Rectal smooth muscle tissue (tissue), 1 donor: Measurements from ENCODE around the gene TREH.

ENCODE experiments used
- H3K27ac ChIP-seq: one replicate; pipeline ENCODE4 v1.7.0; 2013; ENCODE audit warnings: low read depth, low read length, inconsistent platforms
- H3K27me3 ChIP-seq: one replicate; pipeline ENCODE4 v1.7.0; 2013; ENCODE audit warnings: low read length; ENCODE audit not compliant: control insufficient read depth, insufficient read depth
- H3K36me3 ChIP-seq: one replicate; pipeline ENCODE4 v1.7.0; 2013; ENCODE audit warnings: low read length; ENCODE audit not compliant: control insufficient read depth, insufficient read depth
- H3K4me1 ChIP-seq: one replicate; pipeline ENCODE4 v1.7.0; 2013; ENCODE audit warnings: low read length; ENCODE audit not compliant: control insufficient read depth, insufficient read depth
- H3K4me3 ChIP-seq: one replicate; pipeline ENCODE4 v1.7.0; 2013; ENCODE audit warnings: low read length
- H3K9ac ChIP-seq: one replicate; pipeline ENCODE4 v1.7.0; 2013; ENCODE audit warnings: low read length

TREH gene

DNA sequence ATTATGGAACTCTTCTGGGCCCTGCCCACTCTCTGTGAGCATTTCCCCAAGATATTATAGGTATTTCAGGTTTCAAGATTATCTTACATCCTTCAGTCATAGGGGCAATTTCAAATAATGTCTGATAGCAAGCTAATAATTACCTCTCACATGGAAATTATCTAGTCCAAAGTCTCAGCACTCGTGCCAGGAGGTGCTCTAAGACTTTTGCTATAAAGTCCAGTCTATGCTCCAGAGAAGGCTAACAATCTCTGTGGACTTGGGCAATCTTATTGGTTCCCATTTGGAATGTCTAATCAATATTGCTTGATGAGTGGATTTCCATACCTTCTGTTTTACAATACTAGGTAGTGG lies 5.4 kb downstream of the TREH start:
- Histone ChIP-seq H3K4me1 (no peaks in the 10 kb centered on the region), H3K4me3 (no peak overlapping the region), H3K9ac (no peak overlapping the region), H3K27ac (no peak overlapping the region), H3K36me3 (no peaks in the 10 kb centered on the region), H3K27me3 (no peaks in the 10 kb centered on the region)

DNA sequence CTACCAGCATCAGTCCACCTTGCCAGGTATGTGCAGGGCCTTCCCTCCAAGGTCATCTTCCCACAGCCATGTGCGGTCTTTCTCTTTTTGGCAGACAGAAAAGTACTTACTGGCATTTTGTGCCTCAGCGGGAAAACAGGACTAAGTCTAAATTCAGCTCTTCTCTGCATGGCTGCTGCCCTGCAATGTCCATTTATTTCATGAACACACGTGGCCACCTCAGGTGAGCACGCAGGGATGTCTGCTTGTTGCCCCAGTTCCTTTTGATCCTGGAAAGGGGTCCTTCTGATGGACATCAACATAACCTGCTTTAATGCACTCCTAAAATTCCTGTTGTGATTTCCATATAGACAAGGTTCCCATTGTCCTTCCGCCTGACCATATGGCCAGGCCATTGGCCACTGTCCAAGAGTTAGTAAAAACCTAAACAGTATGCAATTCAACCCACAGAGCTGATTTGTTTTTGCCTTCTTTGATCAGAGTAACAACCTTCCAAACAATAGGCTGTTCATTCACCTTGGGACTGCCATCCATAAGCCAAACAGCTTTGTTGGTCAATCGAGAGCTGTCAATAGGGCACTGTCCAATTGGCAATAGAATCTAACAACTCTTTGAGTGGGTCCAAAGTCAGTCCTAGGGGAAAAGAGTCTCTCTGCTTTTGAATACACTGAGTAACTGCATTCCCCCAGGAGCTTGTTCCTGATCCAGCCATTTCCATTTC lies 5.9 kb downstream of the TREH start:
- H3K4me3 ChIP-seq = no peak overlapping the region
- H3K36me3 ChIP-seq = no peaks in the 10 kb centered on the region
- H3K9ac ChIP-seq = no peak overlapping the region
- H3K4me1 ChIP-seq = no peaks in the 10 kb centered on the region
- H3K27me3 ChIP-seq = no peaks in the 10 kb centered on the region
- no peak overlapping the region for H3K27ac ChIP-seq

GRCh38 chr11:118672846-118673245 lies 6.6 kb downstream of the TREH start:
- no peak overlapping the region for H3K4me3 ChIP-seq
- H3K9ac ChIP-seq = no peak overlapping the region
- H3K36me3 ChIP-seq = no peaks in the 10 kb centered on the region
- no peaks in the 10 kb centered on the region for H3K4me1 ChIP-seq
- no peak overlapping the region for H3K27ac ChIP-seq
- H3K27me3 ChIP-seq = no peaks in the 10 kb centered on the region

DNA sequence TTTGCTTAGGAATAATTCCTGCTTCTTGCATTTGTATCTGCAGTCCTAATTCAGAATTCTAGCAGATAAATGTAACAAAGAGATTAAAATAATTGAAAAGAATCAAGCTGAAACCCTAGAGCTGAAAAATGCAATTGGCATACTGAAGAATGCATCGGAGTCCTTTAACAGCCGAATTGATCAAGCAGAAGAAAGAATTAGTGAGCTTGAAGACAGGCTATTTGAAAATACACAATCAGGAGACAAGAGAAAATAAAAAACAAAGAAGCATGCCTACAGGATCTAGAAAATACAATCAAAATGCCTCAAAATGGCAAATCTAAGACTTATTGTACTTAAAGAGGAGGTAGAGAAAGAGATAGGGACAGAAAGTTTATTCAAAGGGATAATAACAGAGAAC lies 8.2 kb downstream of the TREH start:
- Histone ChIP-seq H3K27me3 (no peaks in the 10 kb centered on the region), H3K27ac (no peak overlapping the region), H3K36me3 (no peaks in the 10 kb centered on the region), H3K9ac (no peak overlapping the region), H3K4me3 (no peak overlapping the region), H3K4me1 (no peaks in the 10 kb centered on the region)

DNA sequence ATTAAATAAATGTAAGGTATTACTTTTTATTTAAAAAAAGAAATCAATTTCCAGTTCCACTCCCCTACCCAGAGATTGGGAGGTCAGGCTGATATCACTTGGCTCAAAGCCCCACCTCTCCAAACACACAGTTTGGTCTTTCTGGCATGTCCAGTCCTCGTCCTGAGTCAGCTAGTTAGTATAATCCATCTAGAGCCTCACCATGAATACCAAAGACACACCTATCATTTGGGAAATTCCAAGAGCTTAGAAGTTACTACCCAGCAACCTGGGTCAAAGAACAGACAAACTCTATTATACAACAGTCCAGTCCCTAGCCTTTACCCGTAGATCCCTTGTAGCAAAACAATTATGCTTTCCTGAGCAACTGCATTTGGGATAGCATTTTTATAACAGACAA lies 9.4 kb downstream of the TREH start:
- H3K27ac ChIP-seq = no peak overlapping the region
- H3K4me3 ChIP-seq = no peak overlapping the region
- H3K9ac ChIP-seq = no peak overlapping the region
- no peaks in the 10 kb centered on the region for H3K27me3 ChIP-seq
- H3K4me1 ChIP-seq = no peaks in the 10 kb centered on the region
- no peaks in the 10 kb centered on the region for H3K36me3 ChIP-seq

DNA sequence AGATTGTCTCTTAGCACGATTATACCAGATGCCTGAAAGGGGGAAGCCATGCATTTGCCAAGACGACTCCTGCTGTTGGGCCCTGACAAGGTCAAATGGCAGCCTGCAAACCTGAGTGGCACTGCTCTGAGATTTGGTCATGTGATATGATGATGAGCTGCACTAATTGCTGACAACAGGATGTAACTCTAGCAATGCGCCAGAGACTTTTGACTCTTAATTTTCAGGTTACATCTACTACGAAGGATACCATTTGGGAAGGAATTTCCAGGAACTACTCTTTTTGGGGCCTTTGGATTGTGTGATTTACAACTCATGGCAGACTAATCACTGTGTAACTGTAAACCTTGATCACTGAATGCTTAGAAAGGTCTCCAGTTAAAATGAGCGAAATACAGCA lies 13.1 kb downstream of the TREH start:
- no peaks in the 10 kb centered on the region for H3K36me3 ChIP-seq
- H3K9ac ChIP-seq = no peak overlapping the region
- H3K27me3 ChIP-seq = no peaks in the 10 kb centered on the region
- H3K27ac ChIP-seq = no peak overlapping the region
- no peak overlapping the region for H3K4me3 ChIP-seq
- no peaks in the 10 kb centered on the region for H3K4me1 ChIP-seq

- Histone ChIP-seq H3K36me3 (no peaks in the 10 kb centered on the region), H3K27me3 (no peaks in the 10 kb centered on the region), H3K4me1 (no peaks in the 10 kb centered on the region), H3K4me3 (no peak overlapping the region), H3K9ac (no peak overlapping the region), H3K27ac (no peak overlapping the region)
Measured at GRCh38 chr11:118663902-118664301, 15.5 kb downstream of the TREH start.

GRCh38 chr11:118663381-118663780 lies 16.1 kb downstream of the TREH start:
- Histone ChIP-seq H3K4me3 (no peak overlapping the region), H3K36me3 (no peaks in the 10 kb centered on the region), H3K27ac (no peak overlapping the region), H3K27me3 (no peaks in the 10 kb centered on the region), H3K9ac (no peak overlapping the region), H3K4me1 (no peaks in the 10 kb centered on the region)

- no peak overlapping the region for H3K27ac ChIP-seq
- H3K9ac ChIP-seq = no peak overlapping the region
- peaks cover 2% of the 10 kb centered on the region for H3K36me3 ChIP-seq
- no peak overlapping the region for H3K4me3 ChIP-seq
- no peaks in the 10 kb centered on the region for H3K27me3 ChIP-seq
- H3K4me1 ChIP-seq = no peaks in the 10 kb centered on the region
Measured at GRCh38 chr11:118662401-118663271, 16.8 kb downstream of the TREH start.

- H3K27me3 ChIP-seq = no peaks in the 10 kb centered on the region
- H3K36me3 ChIP-seq = peaks cover 8% of the 10 kb centered on the region
- H3K9ac ChIP-seq = no peak overlapping the region
- no peaks in the 10 kb centered on the region for H3K4me1 ChIP-seq
- no peak overlapping the region for H3K4me3 ChIP-seq
- H3K27ac ChIP-seq = no peak overlapping the region
Measured at GRCh38 chr11:118661425-118662301, 17.8 kb downstream of the TREH start.

DNA sequence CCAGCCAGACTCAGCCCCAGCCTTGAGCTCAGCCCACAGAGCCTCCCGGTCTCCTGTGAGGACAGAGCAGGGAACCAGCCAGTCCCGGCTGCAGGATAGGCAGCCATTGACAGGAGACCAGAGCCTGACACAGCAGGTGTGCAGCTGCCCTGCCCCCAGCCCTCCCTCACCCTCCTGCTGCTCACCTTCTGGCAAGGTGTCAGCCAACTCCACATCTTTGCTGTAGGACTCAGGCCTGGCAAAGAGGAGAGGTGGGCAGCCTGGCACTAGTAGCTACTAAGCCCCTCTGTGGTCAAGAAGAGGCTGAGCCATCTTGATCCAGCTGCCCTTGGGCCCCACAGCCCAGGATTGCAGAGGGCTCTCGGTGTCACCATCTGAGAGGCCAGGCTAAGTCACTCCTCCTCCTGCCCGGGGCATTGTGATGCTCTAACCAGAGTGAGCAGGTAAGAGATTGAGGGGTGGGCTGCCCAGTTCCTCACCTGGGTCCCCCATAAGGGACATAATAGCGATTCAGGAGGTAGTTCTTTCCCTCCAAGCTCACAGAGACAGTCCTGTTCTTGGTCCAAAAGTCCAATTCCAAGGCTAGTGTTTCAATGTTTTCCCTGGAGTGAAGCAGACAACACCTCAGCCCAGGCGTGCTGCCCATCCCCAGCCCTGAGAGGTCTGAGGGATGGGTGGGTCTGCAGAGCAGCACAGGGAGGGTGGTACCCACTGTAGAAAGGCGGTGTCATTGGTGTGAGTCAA lies 18.6 kb downstream of the TREH start:
- H3K4me3 ChIP-seq = no peak overlapping the region
- H3K27ac ChIP-seq = no peak overlapping the region
- no peaks in the 10 kb centered on the region for H3K27me3 ChIP-seq
- H3K36me3 ChIP-seq = peaks cover 11% of the 10 kb centered on the region
- no peak overlapping the region for H3K9ac ChIP-seq
- H3K4me1 ChIP-seq = no peaks in the 10 kb centered on the region
